GM23338 (cell line): Measurements from ENCODE around the gene MPRIP. TPM values are rescaled to one million over a fixed set of nuclear protein-coding genes. Genes with fewer than 3 reads are reported as not detected.

ENCODE experiments used
- ATAC-seq: fragments of 200-7000 bp; cut with Tn5 transposase; 3 replicates; pipeline ENCODE4 v1.9.1; 2020
- DNase-seq: peaks from one replicate; pipeline ENCODE4 v3.0.0-alpha.2; 2015; ENCODE audit warnings: low spot score
- H2AFZ ChIP-seq: fragments of 200-600 bp; sonication (generic); 2 replicates; pipeline ENCODE4 v1.8.0; 2016; ENCODE audit warnings: antibody characterized with exemption, mild to moderate bottlenecking, moderate library complexity
- H3F3A ChIP-seq: fragments of 200-600 bp; sonication (generic); replicated peaks from 2 replicates; pipeline ENCODE4 v1.8.0; 2017; ENCODE audit warnings: antibody characterized with exemption, mixed run types, low read depth
- H3K27ac ChIP-seq: fragments of 200-600 bp; sonication (generic); 2 replicates; pipeline ENCODE4 v1.6.1; 2016; ENCODE audit warnings: low read depth
- H3K27me3 ChIP-seq: fragments of 200-600 bp; sonication (generic); 2 replicates; pipeline ENCODE4 v1.8.0; 2016; ENCODE audit warnings: mild to moderate bottlenecking, mixed run types, moderate library complexity; ENCODE audit not compliant: insufficient read depth
- H3K36me3 ChIP-seq: fragments of 200-600 bp; sonication (generic); 2 replicates; pipeline ENCODE4 v1.8.0; 2016; ENCODE audit warnings: mild to moderate bottlenecking; ENCODE audit not compliant: insufficient read depth
- H3K4me1 ChIP-seq: fragments of 200-600 bp; sonication (generic); 2 replicates; pipeline ENCODE4 v1.8.0; 2016; ENCODE audit warnings: mild to moderate bottlenecking, moderate library complexity; ENCODE audit not compliant: insufficient read depth
- H3K4me2 ChIP-seq: fragments of 200-600 bp; sonication (generic); 2 replicates; pipeline ENCODE4 v1.7.1; 2017; ENCODE audit warnings: mixed run types
- H3K4me3 ChIP-seq: fragments of 200-600 bp; sonication (generic); 2 replicates; pipeline ENCODE4 v1.6.1; 2016; ENCODE audit warnings: mixed run types
- H3K79me2 ChIP-seq: fragments of 200-600 bp; sonication (generic); replicated peaks from 2 replicates; pipeline ENCODE4 v1.8.0; 2017; ENCODE audit warnings: mild to moderate bottlenecking; ENCODE audit not compliant: insufficient read depth
- H3K9me2 ChIP-seq: fragments of 200-600 bp; sonication (generic); 2 replicates; pipeline ENCODE4 v1.8.0; 2017; ENCODE audit not compliant: insufficient read depth
- H4K20me1 ChIP-seq: fragments of 200-600 bp; sonication (generic); replicated peaks from 2 replicates; pipeline ENCODE4 v1.8.0; 2017; ENCODE audit warnings: mild to moderate bottlenecking; ENCODE audit not compliant: insufficient read depth
- H3K27ac Mint-ChIP-seq: 2 replicates; pipeline ENCODE4 v1.8.0; 2020; ENCODE audit warnings: inconsistent platforms, mild to moderate bottlenecking, moderate library complexity, mixed read lengths
- H3K27me3 Mint-ChIP-seq: 3 replicates; pipeline ENCODE4 v1.8.0; 2022; ENCODE audit warnings: low read depth, mild to moderate bottlenecking, moderate library complexity, mixed read lengths, inconsistent platforms; ENCODE audit not compliant: insufficient read depth, poor library complexity
- H3K36me3 Mint-ChIP-seq: 3 replicates; pipeline ENCODE4 v1.8.0; 2021; ENCODE audit warnings: low read depth, mild to moderate bottlenecking, inconsistent platforms, moderate library complexity, mixed read lengths
- H3K4me1 Mint-ChIP-seq: 3 replicates; pipeline ENCODE4 v1.8.0; 2020; ENCODE audit warnings: mild to moderate bottlenecking, inconsistent platforms, mixed read lengths
- H3K4me3 Mint-ChIP-seq: 3 replicates; pipeline ENCODE4 v1.8.0; 2021; ENCODE audit warnings: moderate library complexity, mild to moderate bottlenecking, inconsistent platforms, mixed read lengths
- H3K9me3 Mint-ChIP-seq: 3 replicates; pipeline ENCODE4 v1.8.0; 2020; ENCODE audit warnings: moderate library complexity, mild to moderate bottlenecking, inconsistent platforms, mixed read lengths
- CREB1 ChIP-seq: fragments of 250-450 bp; sonication (Bioruptor Pico); IDR thresholded peaks from 2 replicates; pipeline ENCODE4 v1.5.0; 2020; ENCODE audit warnings: low read depth, mild to moderate bottlenecking, moderate library complexity
- EZH2phosphoT487 ChIP-seq: fragments of 200-600 bp; sonication (generic); IDR thresholded peaks from one replicate; pipeline ENCODE4 v1.8.1; 2018; ENCODE audit warnings: antibody characterized with exemption; ENCODE audit not compliant: unreplicated experiment
- JUNB ChIP-seq: IDR thresholded peaks from one replicate; pipeline ENCODE4 v1.6.1; 2016; ENCODE audit warnings: antibody characterized with exemption; ENCODE audit not compliant: unreplicated experiment
- NANOG ChIP-seq: IDR thresholded peaks from 2 replicates; pipeline ENCODE4 v1.6.1; 2016; ENCODE audit warnings: antibody characterized with exemption, borderline replicate concordance
- POLR2AphosphoS5 ChIP-seq: IDR thresholded peaks from 2 replicates; pipeline ENCODE4 v1.6.1; 2016; ENCODE audit warnings: antibody characterized with exemption, low read depth
- STAT1 ChIP-seq: IDR thresholded peaks from one replicate; pipeline ENCODE4 v1.6.1; 2016; ENCODE audit warnings: antibody characterized with exemption; ENCODE audit not compliant: unreplicated experiment
- ZNF114 ChIP-seq: fragments of 250-450 bp; sonication (Bioruptor Pico); IDR thresholded peaks from 2 replicates; pipeline ENCODE4 v1.5.0; 2020; ENCODE audit warnings: mild to moderate bottlenecking, moderate library complexity
- ZNF331 ChIP-seq: fragments of 250-450 bp; sonication (Bioruptor Pico); IDR thresholded peaks from 2 replicates; pipeline ENCODE4 v1.5.0; 2020; ENCODE audit warnings: low read depth, mild to moderate bottlenecking, moderate library complexity
- polyA plus RNA-seq: library from polyadenylated mRNA; unstranded; fragments of >200 nt; fragmentation: Nextera tagmentation; extraction: Ambion mirVana; gene quantifications from 2 replicates; pipeline ENCODE4 v1.2.1, GENCODE V29; 2016
- total RNA-seq: library from RNA; depleted of rRNA; stranded (reverse); fragments of >200 nt; shearing (Covaris generic); gene quantifications from 2 replicates; pipeline ENCODE4 v1.2.3, GENCODE V29; 2014
- TF ChIP-seq, protein P1 (sequence below), 2 experiments: fragments of 200-600 bp in 1 of 2; sonication (generic) in 1 of 2; conservative IDR thresholded peaks; 2 replicates each; pipeline versions ENCODE4 v1.5.1 to v1.6.1; 2016 to 2017; ENCODE audit warnings: antibody characterized with exemption in 2 of 2, low read depth in 2 of 2, mild to moderate bottlenecking in 2 of 2, moderate library complexity in 1 of 2
- TF ChIP-seq, protein P2 (sequence below): fragments of 250-450 bp; sonication (Bioruptor Pico); IDR thresholded peaks from 2 replicates; pipeline ENCODE4 v1.5.0; 2020; ENCODE audit warnings: mild to moderate bottlenecking, moderate library complexity
- TF ChIP-seq, protein P3 (sequence below): IDR thresholded peaks from one replicate; pipeline ENCODE4 v1.6.1; 2018; ENCODE audit warnings: antibody characterized with exemption; ENCODE audit not compliant: unreplicated experiment
- TF ChIP-seq, protein P4 (sequence below): IDR thresholded peaks from 2 replicates; pipeline ENCODE4 v1.6.1; 2016; ENCODE audit warnings: antibody characterized with exemption

The MPRIP gene
- total and polyA plus RNA-seq, 2 experiments from 2014 or later, result 39.3 to 113 TPM

DNA sequence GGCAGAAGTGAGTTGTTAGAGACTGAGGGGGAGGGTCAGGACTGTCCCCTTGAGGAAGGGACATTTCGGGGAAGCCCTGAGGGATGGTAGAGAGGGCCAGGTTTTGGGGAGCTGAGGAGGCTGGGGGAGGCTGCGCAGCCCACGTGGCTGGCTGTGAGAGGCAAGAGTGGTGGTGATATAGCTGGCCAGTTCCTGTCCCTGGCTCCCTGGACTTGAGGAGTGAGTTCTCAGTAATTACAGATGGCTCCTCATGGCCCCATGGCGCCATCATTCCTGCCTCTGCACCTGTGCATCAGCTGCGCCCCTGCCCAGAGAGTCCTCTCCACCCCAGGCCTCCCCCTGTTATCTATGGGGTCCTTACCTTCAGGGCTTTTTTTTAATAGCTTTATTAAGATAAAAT, 30.3 kb downstream of the MPRIP start:
- 0 out of 2 replicates have a peak, but pooled peaks cover 4% of the 10 kb centered on the region for H3K9me2 ChIP-seq
- H3K4me1 ChIP-seq, result 0 out of 2 replicates have a peak, but pooled peaks cover under 1% of the 10 kb centered on the region
- H3K4me1 Mint-ChIP-seq, result peaks cover 4% of the 10 kb centered on the region; the same call in 2 of the 3 replicates
- peaks cover 87% of the 10 kb centered on the region for H3K79me2 ChIP-seq
- no peaks in the 10 kb centered on the region for H3F3A ChIP-seq
- H3K4me3 ChIP-seq, result no peak overlapping the region
- no peaks in the 10 kb centered on the region for H3K36me3 ChIP-seq
- TF ChIP-seq ZNF331 (CRISPR knock-in tag) (no peak), ZNF114 (no peak), EZH2phosphoT487 (no peak), NANOG (no peak), JUNB (no peak), CREB1 (CRISPR knock-in tag) (no peak), STAT1 (no peak), POLR2AphosphoS5 (no peak)
- TF ChIP-seq, protein P1, sequence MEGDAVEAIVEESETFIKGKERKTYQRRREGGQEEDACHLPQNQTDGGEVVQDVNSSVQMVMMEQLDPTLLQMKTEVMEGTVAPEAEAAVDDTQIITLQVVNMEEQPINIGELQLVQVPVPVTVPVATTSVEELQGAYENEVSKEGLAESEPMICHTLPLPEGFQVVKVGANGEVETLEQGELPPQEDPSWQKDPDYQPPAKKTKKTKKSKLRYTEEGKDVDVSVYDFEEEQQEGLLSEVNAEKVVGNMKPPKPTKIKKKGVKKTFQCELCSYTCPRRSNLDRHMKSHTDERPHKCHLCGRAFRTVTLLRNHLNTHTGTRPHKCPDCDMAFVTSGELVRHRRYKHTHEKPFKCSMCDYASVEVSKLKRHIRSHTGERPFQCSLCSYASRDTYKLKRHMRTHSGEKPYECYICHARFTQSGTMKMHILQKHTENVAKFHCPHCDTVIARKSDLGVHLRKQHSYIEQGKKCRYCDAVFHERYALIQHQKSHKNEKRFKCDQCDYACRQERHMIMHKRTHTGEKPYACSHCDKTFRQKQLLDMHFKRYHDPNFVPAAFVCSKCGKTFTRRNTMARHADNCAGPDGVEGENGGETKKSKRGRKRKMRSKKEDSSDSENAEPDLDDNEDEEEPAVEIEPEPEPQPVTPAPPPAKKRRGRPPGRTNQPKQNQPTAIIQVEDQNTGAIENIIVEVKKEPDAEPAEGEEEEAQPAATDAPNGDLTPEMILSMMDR (conservative IDR thresholded peaks at IDR 0.05; ENCODE audit: low read depth in 2 of 2), result no peak
- TF ChIP-seq, protein P2, sequence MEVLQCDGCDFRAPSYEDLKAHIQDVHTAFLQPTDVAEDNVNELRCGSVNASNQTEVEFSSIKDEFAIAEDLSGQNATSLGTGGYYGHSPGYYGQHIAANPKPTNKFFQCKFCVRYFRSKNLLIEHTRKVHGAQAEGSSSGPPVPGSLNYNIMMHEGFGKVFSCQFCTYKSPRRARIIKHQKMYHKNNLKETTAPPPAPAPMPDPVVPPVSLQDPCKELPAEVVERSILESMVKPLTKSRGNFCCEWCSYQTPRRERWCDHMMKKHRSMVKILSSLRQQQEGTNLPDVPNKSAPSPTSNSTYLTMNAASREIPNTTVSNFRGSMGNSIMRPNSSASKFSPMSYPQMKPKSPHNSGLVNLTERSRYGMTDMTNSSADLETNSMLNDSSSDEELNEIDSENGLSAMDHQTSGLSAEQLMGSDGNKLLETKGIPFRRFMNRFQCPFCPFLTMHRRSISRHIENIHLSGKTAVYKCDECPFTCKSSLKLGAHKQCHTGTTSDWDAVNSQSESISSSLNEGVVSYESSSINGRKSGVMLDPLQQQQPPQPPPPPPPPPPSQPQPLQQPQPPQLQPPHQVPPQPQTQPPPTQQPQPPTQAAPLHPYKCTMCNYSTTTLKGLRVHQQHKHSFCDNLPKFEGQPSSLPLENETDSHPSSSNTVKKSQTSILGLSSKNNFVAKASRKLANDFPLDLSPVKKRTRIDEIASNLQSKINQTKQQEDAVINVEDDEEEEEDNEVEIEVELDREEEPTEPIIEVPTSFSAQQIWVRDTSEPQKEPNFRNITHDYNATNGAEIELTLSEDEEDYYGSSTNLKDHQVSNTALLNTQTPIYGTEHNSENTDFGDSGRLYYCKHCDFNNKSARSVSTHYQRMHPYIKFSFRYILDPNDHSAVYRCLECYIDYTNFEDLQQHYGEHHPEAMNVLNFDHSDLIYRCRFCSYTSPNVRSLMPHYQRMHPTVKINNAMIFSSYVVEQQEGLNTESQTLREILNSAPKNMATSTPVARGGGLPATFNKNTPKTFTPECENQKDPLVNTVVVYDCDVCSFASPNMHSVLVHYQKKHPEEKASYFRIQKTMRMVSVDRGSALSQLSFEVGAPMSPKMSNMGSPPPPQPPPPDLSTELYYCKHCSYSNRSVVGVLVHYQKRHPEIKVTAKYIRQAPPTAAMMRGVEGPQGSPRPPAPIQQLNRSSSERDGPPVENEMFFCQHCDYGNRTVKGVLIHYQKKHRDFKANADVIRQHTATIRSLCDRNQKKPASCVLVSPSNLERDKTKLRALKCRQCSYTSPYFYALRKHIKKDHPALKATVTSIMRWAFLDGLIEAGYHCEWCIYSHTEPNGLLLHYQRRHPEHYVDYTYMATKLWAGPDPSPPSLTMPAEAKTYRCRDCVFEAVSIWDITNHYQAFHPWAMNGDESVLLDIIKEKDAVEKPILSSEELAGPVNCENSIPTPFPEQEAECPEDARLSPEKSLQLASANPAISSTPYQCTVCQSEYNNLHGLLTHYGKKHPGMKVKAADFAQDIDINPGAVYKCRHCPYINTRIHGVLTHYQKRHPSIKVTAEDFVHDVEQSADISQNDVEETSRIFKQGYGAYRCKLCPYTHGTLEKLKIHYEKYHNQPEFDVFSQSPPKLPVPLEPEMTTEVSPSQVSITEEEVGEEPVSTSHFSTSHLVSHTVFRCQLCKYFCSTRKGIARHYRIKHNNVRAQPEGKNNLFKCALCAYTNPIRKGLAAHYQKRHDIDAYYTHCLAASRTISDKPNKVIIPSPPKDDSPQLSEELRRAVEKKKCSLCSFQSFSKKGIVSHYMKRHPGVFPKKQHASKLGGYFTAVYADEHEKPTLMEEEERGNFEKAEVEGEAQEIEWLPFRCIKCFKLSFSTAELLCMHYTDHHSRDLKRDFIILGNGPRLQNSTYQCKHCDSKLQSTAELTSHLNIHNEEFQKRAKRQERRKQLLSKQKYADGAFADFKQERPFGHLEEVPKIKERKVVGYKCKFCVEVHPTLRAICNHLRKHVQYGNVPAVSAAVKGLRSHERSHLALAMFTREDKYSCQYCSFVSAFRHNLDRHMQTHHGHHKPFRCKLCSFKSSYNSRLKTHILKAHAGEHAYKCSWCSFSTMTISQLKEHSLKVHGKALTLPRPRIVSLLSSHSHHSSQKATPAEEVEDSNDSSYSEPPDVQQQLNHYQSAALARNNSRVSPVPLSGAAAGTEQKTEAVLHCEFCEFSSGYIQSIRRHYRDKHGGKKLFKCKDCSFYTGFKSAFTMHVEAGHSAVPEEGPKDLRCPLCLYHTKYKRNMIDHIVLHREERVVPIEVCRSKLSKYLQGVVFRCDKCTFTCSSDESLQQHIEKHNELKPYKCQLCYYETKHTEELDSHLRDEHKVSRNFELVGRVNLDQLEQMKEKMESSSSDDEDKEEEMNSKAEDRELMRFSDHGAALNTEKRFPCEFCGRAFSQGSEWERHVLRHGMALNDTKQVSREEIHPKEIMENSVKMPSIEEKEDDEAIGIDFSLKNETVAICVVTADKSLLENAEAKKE (CRISPR knock-in tag), result no peak
- TF ChIP-seq, protein P3, sequence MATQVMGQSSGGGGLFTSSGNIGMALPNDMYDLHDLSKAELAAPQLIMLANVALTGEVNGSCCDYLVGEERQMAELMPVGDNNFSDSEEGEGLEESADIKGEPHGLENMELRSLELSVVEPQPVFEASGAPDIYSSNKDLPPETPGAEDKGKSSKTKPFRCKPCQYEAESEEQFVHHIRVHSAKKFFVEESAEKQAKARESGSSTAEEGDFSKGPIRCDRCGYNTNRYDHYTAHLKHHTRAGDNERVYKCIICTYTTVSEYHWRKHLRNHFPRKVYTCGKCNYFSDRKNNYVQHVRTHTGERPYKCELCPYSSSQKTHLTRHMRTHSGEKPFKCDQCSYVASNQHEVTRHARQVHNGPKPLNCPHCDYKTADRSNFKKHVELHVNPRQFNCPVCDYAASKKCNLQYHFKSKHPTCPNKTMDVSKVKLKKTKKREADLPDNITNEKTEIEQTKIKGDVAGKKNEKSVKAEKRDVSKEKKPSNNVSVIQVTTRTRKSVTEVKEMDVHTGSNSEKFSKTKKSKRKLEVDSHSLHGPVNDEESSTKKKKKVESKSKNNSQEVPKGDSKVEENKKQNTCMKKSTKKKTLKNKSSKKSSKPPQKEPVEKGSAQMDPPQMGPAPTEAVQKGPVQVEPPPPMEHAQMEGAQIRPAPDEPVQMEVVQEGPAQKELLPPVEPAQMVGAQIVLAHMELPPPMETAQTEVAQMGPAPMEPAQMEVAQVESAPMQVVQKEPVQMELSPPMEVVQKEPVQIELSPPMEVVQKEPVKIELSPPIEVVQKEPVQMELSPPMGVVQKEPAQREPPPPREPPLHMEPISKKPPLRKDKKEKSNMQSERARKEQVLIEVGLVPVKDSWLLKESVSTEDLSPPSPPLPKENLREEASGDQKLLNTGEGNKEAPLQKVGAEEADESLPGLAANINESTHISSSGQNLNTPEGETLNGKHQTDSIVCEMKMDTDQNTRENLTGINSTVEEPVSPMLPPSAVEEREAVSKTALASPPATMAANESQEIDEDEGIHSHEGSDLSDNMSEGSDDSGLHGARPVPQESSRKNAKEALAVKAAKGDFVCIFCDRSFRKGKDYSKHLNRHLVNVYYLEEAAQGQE, result no peak
- TF ChIP-seq, protein P4, sequence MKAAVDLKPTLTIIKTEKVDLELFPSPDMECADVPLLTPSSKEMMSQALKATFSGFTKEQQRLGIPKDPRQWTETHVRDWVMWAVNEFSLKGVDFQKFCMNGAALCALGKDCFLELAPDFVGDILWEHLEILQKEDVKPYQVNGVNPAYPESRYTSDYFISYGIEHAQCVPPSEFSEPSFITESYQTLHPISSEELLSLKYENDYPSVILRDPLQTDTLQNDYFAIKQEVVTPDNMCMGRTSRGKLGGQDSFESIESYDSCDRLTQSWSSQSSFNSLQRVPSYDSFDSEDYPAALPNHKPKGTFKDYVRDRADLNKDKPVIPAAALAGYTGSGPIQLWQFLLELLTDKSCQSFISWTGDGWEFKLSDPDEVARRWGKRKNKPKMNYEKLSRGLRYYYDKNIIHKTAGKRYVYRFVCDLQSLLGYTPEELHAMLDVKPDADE, result no peak
- H3K27ac Mint-ChIP-seq, result no peak overlapping the region
- H2AFZ ChIP-seq, result no peak overlapping the region
- H3K27ac ChIP-seq, result no peak overlapping the region
- peaks cover 19% of the 10 kb centered on the region; the same call in 1 of the 2 replicates for H4K20me1 ChIP-seq
- peaks cover 12% of the 10 kb centered on the region for H3K36me3 Mint-ChIP-seq
- H3K9me3 Mint-ChIP-seq, result no peaks in the 10 kb centered on the region
- no peak overlapping the region for H3K4me3 Mint-ChIP-seq
- H3K27me3 ChIP-seq, result no peaks in the 10 kb centered on the region
- H3K27me3 Mint-ChIP-seq, result peaks cover 6% of the 10 kb centered on the region
- ATAC-seq, result no peak
- DNase-seq, result no peak
- no peak overlapping the region for H3K4me2 ChIP-seq
